Measurements from ENCODE around the gene SEMA3F.
"Not testable (repeated sequence)": the region's sequence is repeated elsewhere in the genome, so short reads cannot be mapped to it uniquely, and the experiment has no call there.

SEMA3F gene

GRCh38 chr3:50194128-50194902, 39.2 kb downstream of the SEMA3F start:
- peak; percentile 64 for DNase-seq (ENCODE audit: low read depth)

- DNase-seq (ENCODE audit: low read depth): no peak
Observed at GRCh38 chr3:50194903-50195500, 39.9 kb downstream of the SEMA3F start.

- DNase-seq (ENCODE audit: low read depth): no peak
Observed at GRCh38 chr3:50195501-50196252, 40.6 kb downstream of the SEMA3F start.

- no peak for DNase-seq (ENCODE audit: low read depth)
Observed at GRCh38 chr3:50196253-50196801, 41.2 kb downstream of the SEMA3F start.

- no peak for DNase-seq (ENCODE audit: low read depth)
Observed at GRCh38 chr3:50201573-50202315, 46.6 kb downstream of the SEMA3F start.

GRCh38 chr3:50202353-50203112, 47.4 kb downstream of the SEMA3F start:
- no peak for DNase-seq (ENCODE audit: low read depth)

- DNase-seq (ENCODE audit: low read depth): no peak
Observed at GRCh38 chr3:50203113-50203808, 48.1 kb downstream of the SEMA3F start.

- DNase-seq (ENCODE audit: low read depth): no peak
Observed at GRCh38 chr3:50203809-50204803, 49.0 kb downstream of the SEMA3F start.

GRCh38 chr3:50204804-50205412, 49.8 kb downstream of the SEMA3F start, which contains the start of gene SLC38A3:
Gene SLC38A3, plus strand, starts transcription at chr3:50205271. Its CDS starts 8,929 bp downstream, at chr3:50214200.
- DNase-seq (ENCODE audit: low read depth): no peak

GRCh38 chr3:50205413-50206276, 50.5 kb downstream of the SEMA3F start:
- DNase-seq (ENCODE audit: low read depth): no peak

GRCh38 chr3:50207359-50208042, 52.4 kb downstream of the SEMA3F start:
- DNase-seq (ENCODE audit: low read depth): no peak

- DNase-seq (ENCODE audit: low read depth): no peak
Observed at GRCh38 chr3:50208677-50209344, 53.7 kb downstream of the SEMA3F start.

GRCh38 chr3:50210176-50210509, 55.0 kb downstream of the SEMA3F start:
- DNase-seq (ENCODE audit: low read depth): no peak

- no peak for DNase-seq (ENCODE audit: low read depth)
Observed at GRCh38 chr3:50210510-50211367, 55.6 kb downstream of the SEMA3F start.

GRCh38 chr3:50211368-50211717, 56.2 kb downstream of the SEMA3F start:
- not testable (repeated sequence) for DNase-seq (ENCODE audit: low read depth)

GRCh38 chr3:50211930-50212329, 56.8 kb downstream of the SEMA3F start:
- DNase-seq (ENCODE audit: low read depth): no peak

All from stimulated activated CD8-positive, alpha-beta memory T cell treated with anti-CD3 and anti-CD28 coated beads, Interleukin-4, amount 100 ng/mL, for 24 hours (primary cell).